Activated naive CD8-positive, alpha-beta T cell (primary cell): ENCODE measurements around the gene NOD2.

ENCODE experiments used
- H3K27ac Mint-ChIP-seq: one replicate; pipeline ENCODE4 v1.8.0; 2021; ENCODE audit warnings: mixed read lengths
- H3K27me3 Mint-ChIP-seq: one replicate; pipeline ENCODE4 v1.8.0; 2021; ENCODE audit warnings: mixed read lengths
- H3K36me3 Mint-ChIP-seq: one replicate; pipeline ENCODE4 v1.8.0; 2021; ENCODE audit warnings: mixed read lengths
- H3K4me1 Mint-ChIP-seq: one replicate; pipeline ENCODE4 v1.8.0; 2021; ENCODE audit warnings: low read depth, mixed read lengths
- H3K4me3 Mint-ChIP-seq: one replicate; pipeline ENCODE4 v1.8.0; 2021; ENCODE audit warnings: mild to moderate bottlenecking, mixed read lengths
- H3K9me3 Mint-ChIP-seq: one replicate; pipeline ENCODE4 v1.8.0; 2021; ENCODE audit warnings: low read depth, mixed read lengths

NOD2 gene

GRCh38 chr16:50745940-50746339, 52.5 kb downstream of the NOD2 start:
- H3K4me1 Mint-ChIP-seq = peaks cover 76% of the 10 kb centered on the region
- H3K4me3 Mint-ChIP-seq = peak overlapping the region; percentile 95
- no peaks in the 10 kb centered on the region for H3K27me3 Mint-ChIP-seq
- peaks cover 4% of the 10 kb centered on the region for H3K36me3 Mint-ChIP-seq
- no peaks in the 10 kb centered on the region for H3K9me3 Mint-ChIP-seq
- peak overlapping the region; percentile 98 for H3K27ac Mint-ChIP-seq

- Mint-ChIP-seq H3K27me3 (no peaks in the 10 kb centered on the region), H3K27ac (peak overlapping the region; percentile 98), H3K4me1 (peaks cover 77% of the 10 kb centered on the region), H3K4me3 (peak overlapping the region; percentile 88), H3K36me3 (peaks cover 7% of the 10 kb centered on the region), H3K9me3 (no peaks in the 10 kb centered on the region)
Measured at GRCh38 chr16:50747207-50747956, 54.0 kb downstream of the NOD2 start.

- H3K4me1 Mint-ChIP-seq = peaks cover 80% of the 10 kb centered on the region
- no peak overlapping the region for H3K27ac Mint-ChIP-seq
- H3K36me3 Mint-ChIP-seq = peaks cover 9% of the 10 kb centered on the region
- peak overlapping the region; percentile 54 for H3K4me3 Mint-ChIP-seq
- no peaks in the 10 kb centered on the region for H3K27me3 Mint-ChIP-seq
- H3K9me3 Mint-ChIP-seq = no peaks in the 10 kb centered on the region
Measured at GRCh38 chr16:50751528-50751927, 58.1 kb downstream of the NOD2 start.

GRCh38 chr16:50752471-50753235, 59.2 kb downstream of the NOD2 start:
- peaks cover 9% of the 10 kb centered on the region for H3K36me3 Mint-ChIP-seq
- H3K4me3 Mint-ChIP-seq = peak overlapping the region; percentile 60
- H3K27ac Mint-ChIP-seq = peak overlapping the region; percentile 84
- H3K4me1 Mint-ChIP-seq = peaks cover 77% of the 10 kb centered on the region
- H3K9me3 Mint-ChIP-seq = no peaks in the 10 kb centered on the region
- H3K27me3 Mint-ChIP-seq = no peaks in the 10 kb centered on the region

GRCh38 chr16:50756473-50756872, 63.1 kb downstream of the NOD2 start:
- H3K9me3 Mint-ChIP-seq = no peaks in the 10 kb centered on the region
- no peak overlapping the region for H3K4me3 Mint-ChIP-seq
- peaks cover 16% of the 10 kb centered on the region for H3K36me3 Mint-ChIP-seq
- peak overlapping the region; percentile 34 for H3K27ac Mint-ChIP-seq
- H3K27me3 Mint-ChIP-seq = no peaks in the 10 kb centered on the region
- H3K4me1 Mint-ChIP-seq = peaks cover 78% of the 10 kb centered on the region

GRCh38 chr16:50761267-50761666, 67.9 kb downstream of the NOD2 start:
- Mint-ChIP-seq H3K36me3 (peaks cover 25% of the 10 kb centered on the region), H3K9me3 (peaks cover 4% of the 10 kb centered on the region), H3K4me3 (peak overlapping the region; percentile 38), H3K4me1 (peaks cover 89% of the 10 kb centered on the region), H3K27me3 (no peaks in the 10 kb centered on the region), H3K27ac (peak overlapping the region; percentile 91)

GRCh38 chr16:50762241-50762640, 68.8 kb downstream of the NOD2 start:
- Mint-ChIP-seq H3K27ac (peak overlapping the region; percentile 51), H3K4me1 (peaks cover 88% of the 10 kb centered on the region), H3K4me3 (peak overlapping the region; percentile 25), H3K36me3 (peaks cover 32% of the 10 kb centered on the region), H3K9me3 (peaks cover 9% of the 10 kb centered on the region), H3K27me3 (no peaks in the 10 kb centered on the region)

- H3K9me3 Mint-ChIP-seq = peaks cover 9% of the 10 kb centered on the region
- no peaks in the 10 kb centered on the region for H3K27me3 Mint-ChIP-seq
- peak overlapping the region; percentile 68 for H3K27ac Mint-ChIP-seq
- H3K36me3 Mint-ChIP-seq = peaks cover 28% of the 10 kb centered on the region
- H3K4me3 Mint-ChIP-seq = peak overlapping the region; percentile 57
- peaks cover 92% of the 10 kb centered on the region for H3K4me1 Mint-ChIP-seq
Measured at GRCh38 chr16:50763211-50763610, 69.8 kb downstream of the NOD2 start.

- peaks cover 98% of the 10 kb centered on the region for H3K4me1 Mint-ChIP-seq
- peak overlapping the region; percentile 86 for H3K27ac Mint-ChIP-seq
- peaks cover 38% of the 10 kb centered on the region for H3K36me3 Mint-ChIP-seq
- H3K9me3 Mint-ChIP-seq = peaks cover 9% of the 10 kb centered on the region
- peak overlapping the region; percentile 67 for H3K4me3 Mint-ChIP-seq
- no peaks in the 10 kb centered on the region for H3K27me3 Mint-ChIP-seq
Measured at GRCh38 chr16:50765260-50765659, 71.9 kb downstream of the NOD2 start.

- Mint-ChIP-seq H3K27me3 (no peaks in the 10 kb centered on the region), H3K4me3 (peak overlapping the region; percentile 67), H3K4me1 (peaks cover 95% of the 10 kb centered on the region), H3K36me3 (peaks cover 41% of the 10 kb centered on the region), H3K9me3 (peaks cover 9% of the 10 kb centered on the region), H3K27ac (peak overlapping the region; percentile 86)
Measured at GRCh38 chr16:50765861-50766260, 72.5 kb downstream of the NOD2 start.

- Mint-ChIP-seq H3K27me3 (no peaks in the 10 kb centered on the region), H3K9me3 (peaks cover 9% of the 10 kb centered on the region), H3K27ac (peak overlapping the region; percentile 86), H3K4me3 (peak overlapping the region; percentile 67), H3K4me1 (peaks cover 94% of the 10 kb centered on the region), H3K36me3 (peaks cover 49% of the 10 kb centered on the region)
Measured at GRCh38 chr16:50767197-50767596, 73.8 kb downstream of the NOD2 start.

GRCh38 chr16:50771366-50771765, 78.0 kb downstream of the NOD2 start:
- peaks cover 4% of the 10 kb centered on the region for H3K9me3 Mint-ChIP-seq
- H3K27me3 Mint-ChIP-seq = no peaks in the 10 kb centered on the region
- peaks cover 36% of the 10 kb centered on the region for H3K36me3 Mint-ChIP-seq
- H3K4me1 Mint-ChIP-seq = peaks cover 84% of the 10 kb centered on the region
- H3K4me3 Mint-ChIP-seq = no peak overlapping the region
- no peak overlapping the region for H3K27ac Mint-ChIP-seq

- H3K27me3 Mint-ChIP-seq = no peaks in the 10 kb centered on the region
- peak overlapping the region; percentile 47 for H3K27ac Mint-ChIP-seq
- H3K4me1 Mint-ChIP-seq = peaks cover 68% of the 10 kb centered on the region
- H3K4me3 Mint-ChIP-seq = no peak overlapping the region
- H3K36me3 Mint-ChIP-seq = peaks cover 21% of the 10 kb centered on the region
- no peaks in the 10 kb centered on the region for H3K9me3 Mint-ChIP-seq
Measured at GRCh38 chr16:50774405-50774804, 81.0 kb downstream of the NOD2 start.

GRCh38 chr16:50774960-50775359, 81.6 kb downstream of the NOD2 start:
- Mint-ChIP-seq H3K4me1 (peaks cover 64% of the 10 kb centered on the region), H3K27me3 (no peaks in the 10 kb centered on the region), H3K36me3 (peaks cover 21% of the 10 kb centered on the region), H3K4me3 (no peak overlapping the region), H3K9me3 (no peaks in the 10 kb centered on the region), H3K27ac (peak overlapping the region; percentile 50)

GRCh38 chr16:50776037-50776436, 82.6 kb downstream of the NOD2 start:
- Mint-ChIP-seq H3K4me3 (no peak overlapping the region), H3K27ac (peak overlapping the region; percentile 76), H3K4me1 (peaks cover 64% of the 10 kb centered on the region), H3K9me3 (no peaks in the 10 kb centered on the region), H3K27me3 (no peaks in the 10 kb centered on the region), H3K36me3 (peaks cover 20% of the 10 kb centered on the region)
